Coronary artery (tissue), 2 donors: Measurements from ENCODE around the gene TNFRSF12A.

Experiments
- DNase-seq: peaks from one replicate; pipeline ENCODE4 v3.0.0-alpha.2; 2017; ENCODE audit warnings: low spot score
- H3K27ac ChIP-seq, 2 donors: fragments of 200-600 bp; sonication (generic); one replicate each; pipeline ENCODE4 v1.5.1; 2016 to 2019
- H3K4me3 ChIP-seq: fragments of 200-600 bp; sonication (generic); 2 replicates; pipeline ENCODE4 v1.5.1; 2016; ENCODE audit warnings: mild to moderate bottlenecking, moderate library complexity
- CTCF ChIP-seq: fragments of 200-600 bp; sonication (generic); IDR thresholded peaks from one replicate; pipeline ENCODE4 v1.5.1; 2019; ENCODE audit warnings: antibody characterized with exemption

Gene TNFRSF12A

GRCh38 chr16:2992383-2993081, 27.6 kb upstream of the TNFRSF12A start:
- no peak for TF ChIP-seq CTCF
- Histone ChIP-seq H3K4me3 (no peak overlapping the region), H3K27ac (no peak overlapping the region)
- DNase-seq, result no peak

- no peak for DNase-seq
- no peak for TF ChIP-seq CTCF
- Histone ChIP-seq H3K4me3 (no peak overlapping the region), H3K27ac (no peak overlapping the region)
Measured at GRCh38 chr16:2996298-2996697, 23.9 kb upstream of the TNFRSF12A start.

- no peak overlapping the region for H3K27ac ChIP-seq
- H3K4me3 ChIP-seq, result no peak overlapping the region
- TF ChIP-seq CTCF, result no peak
- no peak for DNase-seq
Measured at GRCh38 chr16:2999929-3000328, 20.2 kb upstream of the TNFRSF12A start.

GRCh38 chr16:3000540-3000939, 19.6 kb upstream of the TNFRSF12A start:
- H3K4me3 ChIP-seq, result no peak overlapping the region
- DNase-seq, result no peak
- no peak overlapping the region for H3K27ac ChIP-seq
- no peak for TF ChIP-seq CTCF

GRCh38 chr16:3001316-3001715, 18.9 kb upstream of the TNFRSF12A start:
- Histone ChIP-seq H3K4me3 (no peak overlapping the region), H3K27ac (no peak overlapping the region)
- DNase-seq, result no peak
- TF ChIP-seq CTCF, result no peak

- TF ChIP-seq CTCF, result no peak
- Histone ChIP-seq H3K4me3 (peak overlapping the region; percentile 63), H3K27ac (peak overlapping the region in 1 of 2 donors; percentile 30)
- DNase-seq, result peak; percentile 95
Measured at GRCh38 chr16:3003582-3004270, 16.4 kb upstream of the TNFRSF12A start.

- TF ChIP-seq CTCF, result no peak
- H3K27ac ChIP-seq, result peak overlapping the region in 1 of 2 donors; percentile 30
- no peak for DNase-seq
- peak overlapping the region; percentile 63 for H3K4me3 ChIP-seq
Measured at GRCh38 chr16:3004319-3004718, 15.8 kb upstream of the TNFRSF12A start.
